ENCODE measurements around the gene NFIX.
A peak's percentile ranks its signal among the peaks of the same experiment; 100 is the strongest.

GRCh38 chr19:12983542-12984142 lies 11.6 kb upstream of the NFIX start:
- TF ChIP-seq, protein P1, sequence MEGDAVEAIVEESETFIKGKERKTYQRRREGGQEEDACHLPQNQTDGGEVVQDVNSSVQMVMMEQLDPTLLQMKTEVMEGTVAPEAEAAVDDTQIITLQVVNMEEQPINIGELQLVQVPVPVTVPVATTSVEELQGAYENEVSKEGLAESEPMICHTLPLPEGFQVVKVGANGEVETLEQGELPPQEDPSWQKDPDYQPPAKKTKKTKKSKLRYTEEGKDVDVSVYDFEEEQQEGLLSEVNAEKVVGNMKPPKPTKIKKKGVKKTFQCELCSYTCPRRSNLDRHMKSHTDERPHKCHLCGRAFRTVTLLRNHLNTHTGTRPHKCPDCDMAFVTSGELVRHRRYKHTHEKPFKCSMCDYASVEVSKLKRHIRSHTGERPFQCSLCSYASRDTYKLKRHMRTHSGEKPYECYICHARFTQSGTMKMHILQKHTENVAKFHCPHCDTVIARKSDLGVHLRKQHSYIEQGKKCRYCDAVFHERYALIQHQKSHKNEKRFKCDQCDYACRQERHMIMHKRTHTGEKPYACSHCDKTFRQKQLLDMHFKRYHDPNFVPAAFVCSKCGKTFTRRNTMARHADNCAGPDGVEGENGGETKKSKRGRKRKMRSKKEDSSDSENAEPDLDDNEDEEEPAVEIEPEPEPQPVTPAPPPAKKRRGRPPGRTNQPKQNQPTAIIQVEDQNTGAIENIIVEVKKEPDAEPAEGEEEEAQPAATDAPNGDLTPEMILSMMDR (IDR thresholded peaks at IDR 0.05), result peak; percentile 90 to 99 (median 99)
- TF ChIP-seq POLR2A (IDR thresholded peaks at IDR 0.05), result peak; percentile 28

All from ovary (tissue), 3 donors.